Right ventricle myocardium inferior (tissue), 1 donor: ENCODE results near the gene NMNAT2. TPM values are rescaled to one million over a fixed set of nuclear protein-coding genes. Genes with fewer than 3 reads are reported as not detected.
"Not testable (repeated sequence)": the region's sequence is repeated elsewhere in the genome, so short reads cannot be mapped to it uniquely, and the experiment has no call there.

ENCODE experiments used
- ATAC-seq: fragments of 200-7000 bp; cut with Tn5 transposase; one replicate; pipeline ENCODE4 v1.9.1; 2020; ENCODE audit warnings: mild to moderate bottlenecking, moderate library complexity
- DNase-seq: peaks from one replicate; pipeline ENCODE4 v3.0.0; 2021; ENCODE audit errors: missing footprints
- intact Hi-C: fragments of 100-400 bp; cut with DNase I; formaldehyde crosslinking; loops from one replicate; pipeline ENCODE4 v1.11.0; 2022
- total RNA-seq: library from RNA; stranded (reverse); fragmentation: NEBNext Ultra II Directional; extraction: Animal tissue kit (Norgen Biotek cat#: 25700); gene quantifications from one replicate; pipeline ENCODE4 v1.2.1, GENCODE V29; 2021
- donor health status: DM: no; HTN: yes; CAD: no; lungs with severe emphysema.

NMNAT2 gene
- total RNA-seq, 1 donor from 2014 or later: 2.1 TPM

DNA sequence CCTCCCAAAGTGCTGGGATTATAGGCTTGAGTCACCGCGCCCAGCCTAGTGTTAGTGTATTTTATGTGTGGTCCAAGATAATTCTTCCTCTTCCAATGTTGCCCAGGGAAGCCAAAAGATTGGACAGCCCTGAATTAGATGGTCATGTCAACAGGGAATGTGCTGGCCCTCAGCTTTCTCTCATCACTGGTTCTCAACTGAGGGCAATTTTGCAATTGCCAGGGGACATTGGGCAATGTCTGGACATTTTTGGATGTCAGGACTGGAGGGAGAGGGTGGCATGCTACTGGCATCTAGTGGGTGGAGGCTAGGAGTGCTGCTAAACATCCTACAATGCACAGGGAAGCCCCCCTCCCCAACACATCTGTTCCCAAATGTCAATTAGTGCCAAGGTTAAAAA lies 137.1 kb downstream of the NMNAT2 start:
- DNase-seq (no peak), ATAC-seq (peak; percentile 38)
- intact Hi-C loops: loop anchor here (1.0 to 10.0 kb wide), 3 partner anchors 37 to 264 kb away; no protein-coding TSS in a partner anchor

DNA sequence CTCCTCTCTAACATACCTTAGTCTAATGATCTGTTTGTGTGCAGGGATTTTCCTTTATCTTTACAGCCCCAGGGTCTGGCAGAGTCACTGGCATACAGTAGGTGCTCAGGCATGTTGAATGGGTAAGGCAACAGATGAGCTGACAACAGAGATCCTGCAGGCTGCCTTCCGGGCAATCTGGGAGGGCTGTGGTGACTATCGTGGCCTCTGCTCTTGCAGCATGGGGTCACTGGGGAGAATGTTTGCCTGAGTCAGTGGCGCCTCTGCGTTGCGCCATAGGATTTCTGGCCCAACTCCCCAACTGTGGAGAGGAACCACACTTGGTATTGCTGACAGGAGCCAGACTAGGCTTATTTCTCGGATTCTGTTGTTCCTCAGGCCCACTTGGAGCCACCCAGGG lies 138.3 kb downstream of the NMNAT2 start:
- ATAC-seq: no peak
- intact Hi-C loops: loop anchor here (2.0 to 10.0 kb wide), 4 partner anchors 127 to 342 kb away; no protein-coding TSS in a partner anchor
- DNase-seq: peak; percentile 83

DNA sequence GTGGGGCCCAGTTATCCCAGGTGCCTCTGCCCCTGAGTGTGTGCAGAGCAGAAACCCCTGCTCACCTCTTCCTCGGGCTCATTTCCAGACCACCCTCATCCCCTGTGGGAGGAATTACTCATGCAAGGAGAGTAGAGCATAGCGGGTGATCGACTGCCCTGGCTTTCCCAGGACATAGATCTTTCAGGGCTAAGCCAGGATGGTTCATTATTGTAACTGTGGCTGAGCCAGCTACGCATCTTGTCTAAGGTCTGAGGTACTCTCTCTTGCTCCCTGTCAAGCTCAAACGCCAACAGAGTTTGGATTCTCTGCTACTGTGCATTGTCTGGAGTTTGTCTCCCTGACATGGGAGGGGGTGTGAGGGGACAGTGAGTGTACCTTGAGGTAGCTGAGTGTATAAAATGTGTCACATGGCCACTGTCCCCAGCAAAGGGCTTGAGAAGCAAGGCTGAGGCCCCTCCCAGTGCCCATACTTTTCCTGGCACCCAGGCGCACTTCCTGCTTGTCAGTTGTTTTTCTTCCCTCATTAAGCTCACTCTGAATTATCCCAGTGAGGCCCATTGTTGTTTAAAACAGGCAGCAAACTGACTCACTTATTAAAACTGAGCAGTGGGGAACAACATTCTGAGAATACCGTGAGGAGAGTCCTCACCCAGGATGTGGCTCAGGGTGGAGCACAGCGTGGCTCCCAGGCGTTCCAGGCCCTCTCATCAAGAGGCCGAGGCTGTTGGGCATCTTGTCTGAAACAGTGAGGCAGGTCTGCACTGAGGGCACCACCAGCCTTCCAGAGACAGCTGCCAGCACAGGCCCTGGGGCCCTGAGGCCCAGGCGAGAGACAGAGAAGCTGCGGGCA lies 139.2 kb downstream of the NMNAT2 start:
- no peak for DNase-seq
- no peak for ATAC-seq
- intact Hi-C loops: loop anchor here (2.0 to 5.0 kb wide), 2 partner anchors 316 to 343 kb away; no protein-coding TSS in a partner anchor

DNA sequence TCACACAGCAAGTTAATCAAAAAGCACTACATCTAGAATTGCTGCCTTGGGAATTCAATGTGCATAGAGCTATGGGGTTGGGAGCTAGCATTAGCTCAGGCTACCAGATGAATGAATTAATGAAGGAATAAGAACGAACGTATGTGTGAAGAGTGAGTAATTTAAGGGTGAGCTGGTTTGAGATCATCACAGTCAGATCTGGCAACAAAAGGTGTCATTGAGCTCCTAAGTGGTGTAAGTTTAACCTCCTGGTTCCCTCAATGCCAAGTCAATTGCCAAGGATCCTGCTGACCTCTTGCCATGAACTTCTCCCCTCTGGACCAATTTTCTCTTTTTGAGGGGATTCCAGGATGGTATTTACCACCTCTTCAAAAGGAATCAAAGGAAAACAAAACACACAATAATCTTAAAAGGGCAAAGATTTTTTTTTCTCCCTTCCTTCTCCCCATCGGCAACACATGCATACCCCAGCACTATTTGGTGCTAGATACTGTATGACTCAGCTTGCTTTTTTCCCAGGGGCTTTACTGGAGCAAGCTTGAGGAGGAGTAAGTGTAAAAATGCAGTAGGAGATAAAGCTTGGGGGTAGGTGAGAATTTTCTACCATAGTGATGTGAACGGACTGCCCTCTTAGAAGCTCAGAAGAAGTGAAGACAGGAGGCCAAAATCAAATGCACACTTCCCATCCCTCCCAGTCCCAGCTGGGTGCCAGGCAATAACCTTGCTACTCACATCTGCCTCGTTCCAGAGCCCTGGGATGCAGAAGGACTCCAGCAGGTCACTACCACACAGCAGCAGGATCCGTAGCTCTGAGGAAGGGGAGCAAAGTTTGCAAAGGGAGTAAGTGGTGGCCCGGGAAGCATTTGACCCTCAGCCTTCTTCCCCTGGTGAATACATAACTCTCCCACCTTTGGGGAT lies 140.1 kb downstream of the NMNAT2 start:
- DNase-seq (no peak), ATAC-seq (no peak)
- intact Hi-C loops: loop anchor here (2.0 to 5.0 kb wide), 2 partner anchors 315 to 344 kb away; no protein-coding TSS in a partner anchor

DNA sequence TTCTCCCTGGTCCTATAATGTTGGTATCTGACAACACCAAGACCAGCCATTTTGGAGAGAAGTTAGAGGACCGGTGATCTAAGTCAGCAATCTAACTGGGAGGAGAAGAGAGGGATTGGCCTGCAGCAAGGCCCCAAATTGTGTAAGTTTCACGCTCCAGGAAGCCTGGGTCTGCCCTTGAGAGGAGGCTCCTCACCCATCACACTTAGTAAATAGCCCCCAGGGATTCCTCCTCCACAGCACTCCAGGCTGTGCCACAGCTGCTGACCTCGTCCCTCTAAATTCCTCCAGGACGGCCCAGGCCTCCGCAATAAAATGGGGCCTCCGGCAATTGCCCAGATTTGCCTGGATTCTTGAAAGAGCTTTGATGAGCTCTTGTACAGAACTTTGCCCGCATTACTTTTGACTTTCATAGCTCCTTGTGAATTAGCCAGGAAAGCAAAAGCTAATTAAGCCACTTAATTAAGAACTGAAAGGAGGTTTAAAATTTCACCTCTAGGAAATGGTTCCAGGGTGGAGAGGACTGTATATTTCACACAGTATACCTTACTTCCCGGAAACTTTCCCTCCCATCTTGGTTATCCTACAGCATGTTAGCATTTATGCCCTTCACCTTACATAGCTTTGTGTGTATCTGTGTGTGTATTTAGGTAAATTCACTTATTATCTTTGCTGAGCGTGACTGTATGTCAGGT lies 141.6 kb downstream of the NMNAT2 start:
- ATAC-seq: no peak
- intact Hi-C loops: loop anchor here (5.0 kb wide), 1 partner anchor 346 kb away; no protein-coding TSS in a partner anchor
- no peak for DNase-seq

DNA sequence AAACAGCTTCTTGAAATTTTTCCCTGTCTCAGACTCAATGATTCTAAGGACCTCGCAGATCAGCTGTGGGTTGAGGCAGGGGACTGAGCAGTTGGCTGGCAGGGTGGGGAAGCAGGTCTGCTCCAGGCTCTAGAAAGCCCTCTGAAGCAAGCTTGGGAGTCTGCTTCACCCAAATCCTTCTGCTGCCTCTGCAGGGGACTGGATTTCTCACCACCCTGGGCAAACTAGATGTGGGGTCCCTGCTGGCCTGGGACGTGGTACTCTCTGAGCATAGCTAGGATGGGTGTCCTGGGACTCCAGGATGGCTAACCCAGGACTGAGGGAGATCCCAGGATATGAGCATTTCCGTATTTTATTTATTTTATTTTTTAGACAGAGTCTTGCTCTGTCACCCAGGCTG lies 142.9 kb downstream of the NMNAT2 start:
- DNase-seq (no peak), ATAC-seq (no peak)
- intact Hi-C loops: loop anchor here (5.0 kb wide), 1 partner anchor 347 kb away; no protein-coding TSS in a partner anchor

DNA sequence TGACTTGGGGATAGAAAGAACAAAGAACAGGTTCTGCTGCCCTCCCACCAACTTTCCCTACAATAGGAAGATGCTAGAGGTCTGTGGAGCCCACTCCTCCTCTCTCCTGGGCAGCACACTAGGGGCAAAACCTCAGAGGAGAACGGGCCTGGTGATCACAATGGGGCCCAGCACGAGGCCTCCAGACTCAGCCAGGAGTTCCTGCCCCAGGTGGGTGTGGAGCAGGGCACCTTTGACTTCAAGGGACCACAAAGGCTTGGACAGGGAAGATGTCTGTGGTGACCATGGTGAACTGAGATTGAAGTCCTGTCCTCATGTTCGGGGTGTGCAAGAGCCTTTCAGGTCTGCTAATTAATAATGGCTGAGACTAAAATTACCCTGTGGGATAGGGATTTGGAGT lies 143.3 kb downstream of the NMNAT2 start:
- intact Hi-C loops: loop anchor here (5.0 kb wide), 1 partner anchor 347 kb away; no protein-coding TSS in a partner anchor
- no peak for ATAC-seq
- DNase-seq: no peak

DNA sequence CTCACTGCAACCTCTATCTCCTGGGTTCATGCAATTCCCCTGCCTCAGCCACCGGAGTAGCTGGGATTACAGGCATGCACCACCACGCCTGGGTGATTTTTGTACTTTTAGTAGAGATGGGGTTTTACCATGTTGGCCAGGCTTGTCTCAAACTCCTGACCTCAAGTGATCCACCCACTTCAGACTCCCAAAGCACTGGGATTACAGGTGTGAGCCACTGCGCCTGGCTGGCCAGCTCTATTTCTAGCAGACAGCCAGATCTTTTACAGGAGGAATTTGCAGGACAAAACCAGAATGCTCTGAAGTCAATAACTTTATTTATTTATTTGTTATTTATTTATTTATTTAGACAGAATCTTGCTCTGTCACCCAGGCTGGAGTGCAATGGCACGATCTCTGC lies 144.2 kb downstream of the NMNAT2 start:
- intact Hi-C loops, ATAC-seq, DNase-seq: not testable (repeated sequence)

DNA sequence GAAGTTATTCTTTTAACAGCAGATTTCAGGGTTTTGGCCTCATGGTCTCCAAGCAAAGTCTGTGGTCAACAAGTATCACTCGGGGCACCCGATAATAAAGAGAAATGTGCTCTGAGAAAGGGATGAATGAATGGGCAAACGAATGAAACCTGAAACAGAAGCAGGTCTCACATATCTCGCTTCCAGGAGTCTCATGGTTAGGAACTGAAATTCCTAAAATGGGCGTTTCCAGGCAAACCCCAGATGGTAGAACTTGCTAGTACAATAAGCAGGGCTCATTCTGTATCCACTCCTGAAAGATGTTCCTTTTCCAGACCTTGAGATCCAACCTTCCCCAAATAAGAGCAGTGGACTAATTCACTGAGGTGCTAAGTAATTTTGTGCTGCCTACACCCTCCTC lies 144.9 kb downstream of the NMNAT2 start:
- DNase-seq: no peak
- no peak for ATAC-seq
- intact Hi-C loops: no loop called here

DNA sequence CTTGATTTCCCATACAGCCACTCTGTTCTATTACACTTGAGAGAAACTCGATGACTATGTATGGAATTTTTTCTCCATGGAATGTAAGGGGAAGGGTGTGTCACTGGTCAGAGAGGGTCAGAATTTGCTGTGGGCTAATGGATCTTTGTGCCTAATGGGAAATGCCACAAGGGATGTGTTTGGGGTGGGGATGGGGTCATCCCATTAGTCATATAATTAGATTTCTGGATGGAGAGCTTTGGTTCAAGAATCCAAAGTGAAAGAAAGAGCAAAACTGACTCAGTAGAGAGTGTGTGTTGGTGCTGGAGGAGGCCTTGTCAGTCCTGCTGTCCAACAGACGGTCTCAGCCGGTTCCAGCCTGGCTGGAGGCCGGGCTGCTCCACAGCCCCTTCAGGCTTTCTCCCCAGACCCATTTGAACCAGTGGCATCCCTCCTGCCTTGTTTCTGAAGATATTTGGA lies 145.8 kb downstream of the NMNAT2 start:
- intact Hi-C loops: no loop called here
- ATAC-seq (no peak), DNase-seq (no peak)

DNA sequence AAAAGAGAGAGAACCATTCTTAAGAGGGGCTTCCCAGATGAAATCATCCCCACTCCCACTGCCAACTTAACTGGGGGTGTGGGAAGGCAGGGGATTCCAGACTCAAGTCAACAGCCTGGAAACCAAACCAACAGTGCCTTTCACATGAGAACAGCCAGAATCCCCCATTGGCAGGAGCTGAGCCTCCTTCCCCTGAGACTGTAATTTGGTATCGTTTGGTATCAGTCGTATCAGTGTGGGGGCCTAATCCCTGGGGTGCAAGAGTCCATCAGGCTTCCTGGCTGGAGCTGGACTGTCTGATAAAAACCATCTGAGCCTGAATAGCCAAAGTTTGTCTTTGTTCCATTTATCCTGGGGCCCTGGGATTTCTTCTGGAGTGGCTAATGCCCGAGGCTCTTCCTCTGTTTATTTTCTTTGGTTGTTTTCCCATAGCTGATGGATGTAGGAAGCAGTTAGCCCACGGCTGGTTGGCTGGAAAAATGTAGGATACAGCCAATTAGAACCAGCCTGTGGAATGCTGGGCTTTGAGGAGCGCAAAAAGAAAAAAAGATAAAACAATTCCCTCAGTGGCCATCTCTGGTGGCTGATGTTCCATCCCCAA lies 147.5 kb downstream of the NMNAT2 start:
- intact Hi-C loops: loop anchor here (2.0 kb wide), 1 partner anchor 28 kb away; no protein-coding TSS in a partner anchor
- ATAC-seq (peak; percentile 91), DNase-seq (no peak)

DNA sequence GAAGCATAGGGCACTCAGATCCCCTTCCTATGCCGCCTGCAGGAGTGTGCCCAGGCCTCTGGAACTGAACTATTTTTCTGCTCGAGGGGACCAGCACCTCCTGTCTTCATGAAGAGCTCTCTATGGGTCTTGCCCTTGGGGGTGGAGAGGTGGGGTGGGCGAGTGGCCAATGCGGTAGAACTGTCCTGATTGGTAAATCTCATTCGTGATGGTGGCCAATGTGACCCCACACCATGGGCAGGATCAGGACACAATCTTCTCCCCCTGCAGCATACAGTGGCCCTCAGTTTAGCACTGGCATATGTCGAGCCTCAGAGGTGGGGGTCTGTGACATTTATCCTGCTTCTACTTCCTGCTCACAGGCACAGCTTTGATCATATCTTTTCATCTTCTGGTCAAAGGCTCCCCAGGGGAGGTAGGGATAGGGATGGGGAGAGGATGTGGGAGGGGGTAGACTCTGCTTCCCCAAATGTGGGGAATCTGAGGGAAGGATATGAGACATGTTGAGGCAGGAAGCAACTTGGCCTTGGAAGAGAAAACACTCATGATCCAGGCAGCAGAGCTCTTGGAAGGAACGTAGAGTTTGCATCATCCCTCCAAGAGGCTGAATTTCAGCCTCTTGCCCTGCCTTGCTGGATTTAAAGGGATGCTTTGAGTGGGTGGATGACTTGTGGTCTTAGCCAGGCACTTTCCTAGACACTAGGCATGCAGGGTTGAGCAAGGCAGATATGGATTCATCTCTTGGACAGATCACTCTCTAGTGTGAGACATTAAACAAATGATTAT lies 150.3 kb downstream of the NMNAT2 start:
- ATAC-seq: peak; percentile 65
- DNase-seq: no peak
- intact Hi-C loops: no loop called here

DNA sequence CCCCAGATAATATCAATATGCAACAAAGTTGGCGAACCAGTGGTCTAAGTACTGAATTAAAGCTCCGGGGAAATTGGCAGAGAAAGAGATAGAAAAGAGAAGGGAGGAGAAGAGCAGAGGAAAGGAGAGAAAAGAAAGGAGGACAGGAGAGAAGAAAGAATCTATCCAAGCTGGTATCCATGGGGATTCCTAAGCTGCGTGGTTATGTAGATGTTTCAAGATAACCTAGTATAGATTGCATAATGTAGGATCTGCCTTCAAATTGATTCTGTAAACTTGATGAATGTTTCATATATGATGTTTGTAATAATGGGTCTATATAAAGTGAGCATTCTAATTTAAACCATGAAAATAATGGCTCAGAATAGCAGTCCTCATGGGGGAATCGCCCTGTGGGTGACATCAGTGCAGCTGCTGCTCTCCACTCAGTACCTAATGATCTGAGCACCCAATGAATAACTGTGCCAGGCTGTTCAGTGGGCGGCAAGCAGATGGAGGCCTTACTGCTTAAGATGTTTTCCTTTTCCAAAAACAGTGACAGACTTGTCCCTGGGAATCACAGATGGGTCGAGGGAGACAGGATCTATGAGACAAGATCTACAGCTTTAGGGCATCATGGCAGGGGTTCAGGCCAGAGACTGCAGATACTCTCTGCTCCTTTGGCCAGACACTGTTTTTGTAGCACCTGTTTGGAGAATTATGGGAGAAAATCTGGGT lies 154.1 kb downstream of the NMNAT2 start:
- intact Hi-C loops: no loop called here
- DNase-seq (no peak), ATAC-seq (no peak)

DNA sequence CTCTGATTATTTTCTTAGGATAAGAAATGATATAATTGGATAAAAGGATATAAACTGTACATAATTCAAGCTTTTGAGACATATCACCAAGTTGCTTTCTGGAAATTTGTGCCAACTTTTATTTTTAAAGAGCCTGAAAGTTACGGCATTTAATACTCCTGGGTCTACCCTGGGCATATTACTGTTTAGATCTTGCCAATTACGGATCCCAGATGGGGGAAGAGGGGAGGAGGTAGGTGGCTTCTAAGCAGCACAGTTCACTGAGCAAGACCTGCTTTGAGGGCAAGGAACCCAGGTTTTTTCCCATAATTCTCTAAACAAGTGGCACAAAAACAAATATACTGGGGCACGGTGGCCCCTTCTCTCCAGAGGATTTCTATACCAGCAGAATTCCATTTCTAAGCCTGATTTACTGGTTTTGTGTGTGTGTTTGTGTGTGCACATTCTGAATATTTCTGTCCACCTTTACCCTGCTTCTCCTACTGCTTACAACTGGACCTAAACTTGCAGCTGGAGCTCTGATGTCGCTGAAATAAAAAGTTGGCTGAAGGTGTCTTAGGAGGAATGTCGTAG lies 155.5 kb downstream of the NMNAT2 start:
- intact Hi-C loops: no loop called here
- peak; percentile 59 for ATAC-seq
- DNase-seq: no peak

DNA sequence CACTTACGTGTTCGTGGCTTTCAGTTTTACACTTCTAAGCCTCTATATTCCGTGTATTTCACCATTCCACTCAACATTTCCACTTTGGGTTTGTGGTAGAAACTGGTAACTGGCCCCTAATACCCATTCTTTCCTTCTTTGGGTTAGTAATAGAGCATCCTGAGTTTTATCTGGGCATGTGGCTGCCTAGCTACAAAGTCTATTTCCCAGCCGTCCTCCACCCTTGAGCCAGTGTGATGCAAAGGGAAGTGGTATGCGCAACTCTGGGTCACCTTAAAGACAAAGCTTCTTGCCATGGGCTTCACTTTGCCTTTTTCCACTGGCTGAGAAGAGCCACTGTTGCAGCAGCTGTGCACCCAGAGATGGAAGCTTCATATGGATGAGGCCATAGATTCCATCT lies 158.3 kb downstream of the NMNAT2 start:
- ATAC-seq (no peak), DNase-seq (no peak)
- intact Hi-C loops: no loop called here

DNA sequence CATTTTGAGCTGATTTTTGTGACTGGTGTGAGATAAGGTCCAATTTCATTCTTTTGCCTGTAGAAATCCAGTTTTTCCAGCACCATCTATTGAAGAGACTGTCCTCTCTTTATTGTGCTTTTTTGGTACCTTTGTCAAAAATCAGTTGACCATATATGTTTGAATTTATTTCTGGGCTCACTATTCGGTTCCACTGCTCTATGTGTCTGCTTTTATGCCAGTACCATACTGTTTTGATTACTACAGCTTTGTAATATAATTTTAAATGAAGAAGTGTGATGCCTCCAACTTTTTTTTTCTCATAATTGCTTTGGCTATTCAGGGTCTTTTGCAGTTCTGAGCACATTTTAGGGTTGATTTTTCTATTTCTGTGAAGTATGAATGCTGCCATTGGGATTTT lies 163.1 kb downstream of the NMNAT2 start:
- intact Hi-C loops: no loop called here
- DNase-seq: no peak
- ATAC-seq: no peak
